ENCODE results near the gene SSR2.

- TF ChIP-seq POLR2A (IDR thresholded peaks at IDR 0.05) = no peak
- no peak for TF ChIP-seq CTCF (IDR thresholded peaks at IDR 0.05)
- TF ChIP-seq EP300 (IDR thresholded peaks at IDR 0.05) = no peak
- TF ChIP-seq POLR2AphosphoS5 (IDR thresholded peaks at IDR 0.05) = no peak
Observed at GRCh38 chr1:155990005-155990739, 30.6 kb downstream of the SSR2 start.
